HG02678 (cell line): ENCODE measurements around the gene RP9.
A peak's percentile ranks its signal among the peaks of the same experiment; 100 is the strongest.
"Not testable (repeated sequence)": the region's sequence is repeated elsewhere in the genome, so short reads cannot be mapped to it uniquely, and the experiment has no call there.

ENCODE experiments used
- ATAC-seq: cut with Tn5 transposase; IDR thresholded peaks from one replicate; pipeline ENCODE4 v1.9.1; 2021; ENCODE audit warnings: mild to moderate bottlenecking, moderate library complexity; ENCODE audit not compliant: unreplicated experiment

RP9 gene

DNA sequence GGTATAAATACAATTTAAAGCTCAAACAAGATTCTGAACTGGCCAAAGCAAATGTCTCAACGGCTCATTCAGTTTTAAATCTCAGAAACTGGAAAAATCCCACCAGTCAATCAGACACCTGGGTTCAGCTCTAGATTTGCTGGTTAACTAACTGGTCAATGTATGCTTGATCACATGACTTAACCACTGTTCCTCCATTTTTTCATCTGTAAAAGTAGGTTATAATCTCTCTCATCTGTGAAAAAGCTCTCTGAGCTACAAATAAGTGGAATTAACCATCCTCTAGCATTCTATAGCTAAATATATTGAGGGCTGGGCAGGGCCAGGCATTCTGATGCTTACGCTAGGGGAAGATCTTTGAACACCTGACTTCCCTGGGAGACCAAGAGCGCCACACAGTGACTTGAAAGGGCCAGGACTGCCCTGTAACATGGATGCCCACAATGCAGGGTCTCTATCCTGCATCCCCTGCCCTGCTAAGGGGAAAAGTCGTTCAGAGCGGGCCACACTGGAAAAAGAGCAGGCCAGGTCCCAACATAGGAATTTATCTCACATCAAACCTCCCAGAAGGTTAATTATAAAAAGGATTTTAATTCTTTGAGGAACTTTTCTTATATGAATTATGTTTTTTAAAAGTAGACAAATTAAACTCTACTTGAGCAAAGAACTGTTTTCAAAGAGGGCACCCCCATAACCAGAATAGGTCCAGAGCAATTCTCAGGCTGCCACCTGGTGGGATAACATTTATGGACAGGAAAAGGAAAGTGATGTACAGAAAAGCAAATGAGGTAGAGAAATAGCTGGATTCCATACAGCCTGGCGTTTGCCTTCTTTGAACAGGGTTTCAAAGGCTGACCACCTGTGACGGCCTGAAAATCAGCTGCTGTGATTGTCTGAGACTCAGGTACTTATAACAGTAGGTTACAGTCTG lies 1.8 kb downstream of the RP9 start:
- peak; percentile 40 for ATAC-seq

DNA sequence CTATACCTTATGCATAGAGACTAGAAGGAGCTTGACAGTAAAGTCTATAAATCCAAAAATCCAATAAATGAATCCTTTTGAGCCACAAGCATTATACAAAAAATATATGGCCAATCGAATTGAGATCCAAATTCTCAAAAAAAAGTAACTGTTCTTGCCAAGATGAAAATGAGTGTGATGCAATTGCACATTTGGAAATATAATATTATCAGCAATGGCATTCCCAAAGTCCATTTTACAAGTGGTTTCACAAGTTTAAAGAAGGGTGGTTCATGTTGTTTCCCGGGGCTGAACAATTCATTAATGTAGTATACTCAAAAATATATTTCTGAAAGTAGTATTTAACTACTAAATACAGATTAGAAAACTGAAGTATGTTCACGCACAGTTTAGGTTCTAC lies 7.3 kb downstream of the RP9 start:
- ATAC-seq: no peak

- ATAC-seq: no peak
These were observed 8.4 kb downstream of the RP9 start for GRCh38 chr7:33100770-33101169.

DNA sequence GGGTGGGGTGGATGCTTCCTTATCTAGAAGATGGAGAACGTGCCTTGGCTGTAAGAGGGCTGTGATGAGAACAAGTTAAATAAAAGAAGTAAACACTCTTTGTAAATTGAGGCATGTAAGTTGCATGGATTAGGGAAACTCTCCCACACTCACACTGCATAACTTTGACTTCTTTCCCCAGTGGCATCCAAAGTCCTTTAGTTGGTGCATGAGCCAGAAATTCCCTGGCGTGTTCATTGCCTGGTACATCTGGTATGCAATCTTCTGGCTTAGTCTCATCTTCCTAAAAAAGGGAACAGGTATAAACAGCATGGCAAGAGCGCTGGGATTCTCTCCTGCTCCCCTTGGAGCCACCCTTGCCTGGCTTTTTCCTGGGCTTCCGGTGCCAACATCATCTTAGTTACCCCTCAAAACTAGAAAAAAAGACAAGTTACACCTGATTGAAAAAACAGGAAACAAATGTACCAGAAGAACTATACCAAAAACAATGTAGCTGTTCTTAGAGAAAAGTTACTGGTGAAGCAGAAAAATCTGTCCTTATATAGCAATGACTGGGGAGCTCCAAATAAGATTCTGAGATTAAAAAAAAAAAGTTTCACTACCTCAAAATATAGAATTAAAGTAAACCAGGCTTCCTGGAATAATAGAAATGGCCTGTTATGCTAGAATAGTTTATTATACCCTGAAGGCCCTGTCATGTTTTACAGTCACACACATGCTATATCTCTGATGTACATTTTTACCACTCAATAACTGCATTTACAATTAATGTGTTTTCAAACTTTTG lies 9.9 kb downstream of the RP9 start:
- ATAC-seq: no peak

GRCh38 chr7:33094745-33095275 lies 14.4 kb downstream of the RP9 start:
- ATAC-seq: not testable (repeated sequence)

DNA sequence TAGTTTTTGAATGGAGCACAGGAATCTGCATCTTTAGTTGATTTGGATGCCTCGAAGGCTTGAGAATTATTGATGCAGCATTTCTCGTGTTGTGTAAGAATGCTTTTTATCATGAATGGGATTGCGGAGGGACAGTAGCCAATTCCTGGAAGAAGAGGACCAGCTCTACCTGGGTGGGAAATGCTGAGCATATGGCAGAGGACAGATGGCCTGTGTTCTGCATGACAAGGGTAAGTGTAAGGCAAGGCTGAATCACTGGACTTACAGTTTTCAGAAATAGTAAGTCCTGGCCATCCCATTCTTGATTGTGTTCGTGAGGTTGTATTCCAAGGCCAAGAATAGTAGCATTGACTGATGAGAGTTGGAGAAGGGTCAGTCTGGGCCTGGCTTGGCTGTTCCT lies 15.9 kb downstream of the RP9 start:
- no peak for ATAC-seq

- ATAC-seq: no peak
These were observed 17.5 kb downstream of the RP9 start for GRCh38 chr7:33091641-33092191.

- ATAC-seq: no peak
These were observed 18.1 kb downstream of the RP9 start for GRCh38 chr7:33091111-33091531.

- ATAC-seq: no peak
These were observed 20.1 kb downstream of the RP9 start for GRCh38 chr7:33089142-33089541.

GRCh38 chr7:33087858-33088257 lies 21.3 kb downstream of the RP9 start:
- ATAC-seq: no peak

- ATAC-seq: no peak
These were observed 21.8 kb downstream of the RP9 start for GRCh38 chr7:33087356-33087755.

- no peak for ATAC-seq
These were observed 29.2 kb downstream of the RP9 start for GRCh38 chr7:33079763-33080690.

DNA sequence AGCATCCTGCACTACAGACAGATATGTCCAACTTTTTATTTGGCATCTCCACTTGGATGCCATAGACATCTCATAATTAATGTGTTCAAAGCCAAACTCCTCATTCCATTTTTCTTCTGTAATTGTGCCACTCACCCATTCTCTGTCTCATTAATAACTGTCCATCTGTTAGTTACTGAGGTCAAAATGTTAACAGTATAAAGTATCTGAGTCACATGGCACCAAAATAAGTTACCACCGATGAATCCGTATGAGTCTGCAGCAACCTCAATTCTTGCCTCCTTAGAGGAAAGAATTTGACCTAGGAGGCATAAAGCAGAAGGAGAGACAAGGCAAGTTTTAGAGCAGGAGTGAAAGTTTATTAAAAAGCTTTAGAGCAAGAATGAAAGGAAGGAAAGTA lies 30.1 kb downstream of the RP9 start:
- ATAC-seq: no peak

DNA sequence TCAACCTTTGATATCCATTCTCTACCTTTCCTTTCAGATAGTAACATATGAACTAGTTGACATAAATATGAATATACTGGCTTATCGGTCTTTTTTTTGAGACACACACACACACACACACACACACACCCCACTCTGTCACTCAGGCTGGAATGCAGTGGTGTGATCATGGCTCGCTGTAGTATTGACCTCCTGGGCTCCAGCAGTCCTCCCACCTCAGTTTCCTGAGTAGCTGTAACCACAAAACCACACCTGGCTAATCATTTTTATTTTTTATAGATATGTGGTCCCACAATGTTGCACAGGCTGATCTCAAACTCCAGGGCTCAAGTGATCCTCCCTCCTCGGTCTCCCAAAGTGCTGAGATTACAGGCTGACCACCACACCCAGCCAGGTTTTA lies 32.5 kb downstream of the RP9 start:
- ATAC-seq: peak; percentile 64

- ATAC-seq: no peak
These were observed 33.2 kb downstream of the RP9 start for GRCh38 chr7:33075818-33076518.

DNA sequence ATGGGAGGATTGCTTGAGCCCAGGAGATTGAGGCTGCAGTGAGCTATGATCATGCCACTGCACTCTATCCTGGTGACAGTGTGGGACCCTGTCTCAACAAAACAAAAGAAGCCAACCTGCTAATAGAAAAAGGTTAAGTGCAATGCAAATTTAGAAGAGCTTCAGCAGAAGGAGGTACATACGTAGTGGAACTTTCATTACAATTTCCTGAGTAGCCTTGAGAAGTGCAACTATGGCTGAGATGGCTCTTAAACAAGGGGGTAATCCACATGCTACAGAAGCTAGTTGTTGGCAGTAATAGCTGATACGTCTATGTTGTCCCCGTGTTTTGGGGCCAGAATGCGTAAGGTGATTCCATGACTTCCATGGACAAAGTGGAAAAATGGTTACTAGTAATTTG lies 36.0 kb downstream of the RP9 start:
- no peak for ATAC-seq

DNA sequence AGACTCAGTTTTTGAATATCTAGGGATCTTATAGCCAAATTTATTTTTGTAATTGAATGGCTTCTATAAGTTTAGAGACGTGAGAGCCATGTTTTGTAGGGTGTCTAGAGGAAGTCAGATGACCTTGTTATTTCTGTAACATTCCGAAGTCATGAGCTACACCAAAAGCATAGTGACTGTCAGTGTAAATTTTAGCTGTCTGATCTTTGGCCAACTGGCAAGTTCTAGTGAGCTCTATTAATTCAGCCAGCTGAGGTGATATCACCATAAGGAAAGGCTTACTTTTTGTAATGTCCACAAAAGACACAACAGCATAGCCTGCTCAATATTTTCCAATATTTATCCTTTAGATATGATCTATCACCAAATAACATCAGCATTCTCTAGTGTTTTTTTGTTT lies 36.7 kb downstream of the RP9 start:
- no peak for ATAC-seq

GRCh38 chr7:33070831-33071230 lies 38.4 kb downstream of the RP9 start:
- ATAC-seq: no peak

GRCh38 chr7:33070277-33070676 lies 38.9 kb downstream of the RP9 start:
- no peak for ATAC-seq

DNA sequence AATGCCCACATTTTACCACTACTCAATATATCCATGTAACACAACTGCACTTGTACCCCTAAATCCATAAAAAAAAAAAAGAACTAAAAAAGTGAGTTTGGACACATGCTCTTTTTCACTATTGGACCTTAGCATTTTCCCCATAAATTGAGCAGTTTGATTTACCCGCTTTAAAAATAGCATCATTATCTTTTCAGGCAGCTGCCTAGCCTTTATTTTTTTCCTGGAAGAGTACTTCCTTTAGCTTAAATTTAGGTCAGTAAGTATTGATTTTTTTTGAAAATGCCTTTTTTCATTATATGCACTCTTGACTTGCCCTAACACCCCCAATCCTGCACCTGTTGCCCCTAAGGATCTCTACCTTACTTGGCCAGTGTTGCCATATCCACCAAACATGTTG lies 41.3 kb downstream of the RP9 start:
- ATAC-seq: no peak
